Left forelimb (tissue), 1 donor: ENCODE measurements around the gene TOMM40.
A peak's percentile ranks its signal among the peaks of the same experiment; 100 is the strongest.
"Not testable (repeated sequence)": the region's sequence is repeated elsewhere in the genome, so short reads cannot be mapped to it uniquely, and the experiment has no call there.

Experiments
- DNase-seq: peaks from one replicate; pipeline ENCODE4 v3.0.0-alpha.2; 2018; ENCODE audit warnings: low spot score

Gene TOMM40

DNA sequence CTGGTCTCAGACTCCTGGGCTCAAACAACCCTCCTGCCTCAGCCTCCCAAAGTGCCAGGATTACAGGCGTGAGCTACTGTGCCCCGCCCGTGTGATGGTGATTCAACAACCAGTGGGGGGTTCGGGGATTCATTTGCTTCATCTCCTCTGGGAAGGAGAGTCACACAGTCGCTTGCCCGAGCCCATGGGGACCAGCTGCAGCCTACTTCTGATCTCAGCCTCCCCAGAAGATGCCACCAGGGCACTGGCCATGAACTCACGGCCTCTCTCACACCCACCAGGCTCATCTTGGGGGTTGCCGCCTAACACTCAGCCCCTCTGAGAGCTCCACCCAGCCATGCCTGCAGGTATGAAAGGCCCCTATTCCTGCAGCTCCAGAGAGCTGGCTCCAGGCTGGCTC lies 6.8 kb downstream of the TOMM40 start:
- DNase-seq: no peak

DNA sequence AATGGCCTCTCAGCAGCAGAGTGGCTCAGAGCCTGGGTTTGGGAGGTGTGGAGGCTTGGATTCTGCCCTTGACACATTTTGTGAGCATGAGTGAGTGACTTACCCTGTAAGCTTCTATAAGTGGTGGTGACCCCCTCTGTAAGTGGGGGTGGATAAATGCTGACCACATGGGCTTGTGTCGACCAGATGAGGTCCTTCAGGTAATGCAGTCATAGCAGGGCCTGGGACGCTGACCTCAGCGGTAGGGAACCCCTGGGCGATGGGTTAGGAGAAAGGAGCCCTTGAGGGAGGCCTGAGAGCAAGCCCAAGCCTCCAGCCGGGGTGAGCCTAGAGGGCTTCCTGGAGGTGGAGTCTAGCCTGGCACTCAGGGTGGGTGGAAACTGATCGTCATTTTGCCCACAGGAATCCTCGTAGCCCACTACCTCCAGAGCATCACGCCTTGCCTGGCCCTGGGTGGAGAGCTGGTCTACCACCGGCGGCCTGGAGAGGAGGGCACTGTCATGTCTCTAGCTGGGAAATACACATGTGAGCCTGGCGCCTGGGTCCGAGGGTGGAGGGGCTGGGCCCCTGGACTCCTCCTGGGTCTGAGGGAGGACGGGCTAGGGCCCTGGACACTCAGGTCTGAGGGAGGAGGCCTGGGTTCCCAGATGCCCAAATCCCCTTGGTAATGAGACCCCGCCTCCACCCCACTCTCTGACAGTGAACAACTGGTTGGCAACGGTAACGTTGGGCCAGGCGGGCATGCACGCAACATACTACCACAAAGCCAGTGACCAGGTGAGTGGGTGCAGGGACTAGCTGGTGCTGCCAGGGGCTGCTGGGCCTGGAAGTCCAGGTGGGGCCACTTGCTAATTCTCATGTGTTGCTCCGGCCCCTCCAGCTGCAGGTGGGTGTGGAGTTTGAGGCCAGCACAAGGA lies 9.5 kb downstream of the TOMM40 start:
- no peak for DNase-seq

DNA sequence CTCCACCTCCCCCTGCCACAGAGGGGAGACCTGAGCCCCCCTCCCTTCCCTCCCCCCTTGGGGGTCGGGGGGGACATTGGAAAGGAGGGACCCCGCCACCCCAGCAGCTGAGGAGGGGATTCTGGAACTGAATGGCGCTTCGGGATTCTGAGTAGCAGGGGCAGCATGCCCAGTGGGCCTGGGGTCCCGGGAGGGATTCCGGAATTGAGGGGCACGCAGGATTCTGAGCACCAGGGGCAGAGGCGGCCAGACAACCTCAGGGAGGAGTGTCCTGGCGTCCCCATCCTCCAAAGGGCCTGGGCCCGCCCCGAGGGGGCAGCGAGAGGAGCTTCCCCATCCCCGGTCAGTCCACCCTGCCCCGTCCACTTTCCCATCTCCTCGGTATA lies 12.2 kb downstream of the TOMM40 start:
- DNase-seq: no peak

DNA sequence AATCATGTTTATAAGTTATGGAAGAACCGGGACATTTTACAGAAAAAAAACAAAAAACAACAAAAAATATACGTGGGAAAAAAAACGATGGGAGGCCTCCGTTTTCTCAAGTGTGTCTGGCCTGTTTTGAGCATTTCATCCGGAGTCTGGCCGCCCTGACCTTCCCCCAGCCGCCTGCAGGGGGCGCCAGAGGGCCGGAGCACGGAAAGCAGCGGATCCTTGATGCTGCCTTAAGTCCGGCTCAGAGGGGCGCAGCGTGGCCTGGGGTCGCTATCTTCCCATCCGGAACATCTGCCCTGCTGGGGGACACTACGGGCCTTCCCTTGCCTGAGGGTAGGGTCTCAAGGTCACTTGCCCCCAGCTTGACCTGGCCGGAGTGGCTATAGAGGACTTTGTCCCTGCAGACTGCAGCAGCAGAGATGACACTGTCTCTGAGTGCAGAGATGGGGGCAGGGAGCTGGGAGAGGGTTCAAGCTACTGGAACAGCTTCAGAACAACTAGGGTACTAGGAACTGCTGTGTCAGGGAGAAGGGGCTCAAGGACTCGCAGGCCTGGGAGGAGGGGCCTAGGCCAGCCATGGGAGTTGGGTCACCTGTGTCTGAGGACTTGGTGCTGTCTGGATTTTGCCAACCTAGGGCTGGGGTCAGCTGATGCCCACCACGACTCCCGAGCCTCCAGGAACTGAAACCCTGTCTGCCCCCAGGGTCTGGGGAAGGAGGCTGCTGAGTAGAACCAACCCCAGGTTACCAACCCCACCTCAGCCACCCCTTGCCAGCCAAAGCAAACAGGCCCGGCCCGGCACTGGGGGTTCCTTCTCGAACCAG lies 12.8 kb downstream of the TOMM40 start:
- DNase-seq: peak; percentile 88

DNA sequence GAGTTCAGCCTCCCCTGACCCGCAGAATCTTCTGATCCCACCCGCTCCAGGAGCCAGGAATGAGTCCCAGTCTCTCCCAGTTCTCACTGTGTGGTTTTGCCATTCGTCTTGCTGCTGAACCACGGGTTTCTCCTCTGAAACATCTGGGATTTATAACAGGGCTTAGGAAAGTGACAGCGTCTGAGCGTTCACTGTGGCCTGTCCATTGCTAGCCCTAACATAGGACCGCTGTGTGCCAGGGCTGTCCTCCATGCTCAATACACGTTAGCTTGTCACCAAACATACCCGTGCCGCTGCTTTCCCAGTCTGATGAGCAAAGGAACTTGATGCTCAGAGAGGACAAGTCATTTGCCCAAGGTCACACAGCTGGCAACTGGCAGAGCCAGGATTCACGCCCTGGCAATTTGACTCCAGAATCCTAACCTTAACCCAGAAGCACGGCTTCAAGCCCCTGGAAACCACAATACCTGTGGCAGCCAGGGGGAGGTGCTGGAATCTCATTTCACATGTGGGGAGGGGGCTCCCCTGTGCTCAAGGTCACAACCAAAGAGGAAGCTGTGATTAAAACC lies 13.5 kb downstream of the TOMM40 start:
- no peak for DNase-seq

DNA sequence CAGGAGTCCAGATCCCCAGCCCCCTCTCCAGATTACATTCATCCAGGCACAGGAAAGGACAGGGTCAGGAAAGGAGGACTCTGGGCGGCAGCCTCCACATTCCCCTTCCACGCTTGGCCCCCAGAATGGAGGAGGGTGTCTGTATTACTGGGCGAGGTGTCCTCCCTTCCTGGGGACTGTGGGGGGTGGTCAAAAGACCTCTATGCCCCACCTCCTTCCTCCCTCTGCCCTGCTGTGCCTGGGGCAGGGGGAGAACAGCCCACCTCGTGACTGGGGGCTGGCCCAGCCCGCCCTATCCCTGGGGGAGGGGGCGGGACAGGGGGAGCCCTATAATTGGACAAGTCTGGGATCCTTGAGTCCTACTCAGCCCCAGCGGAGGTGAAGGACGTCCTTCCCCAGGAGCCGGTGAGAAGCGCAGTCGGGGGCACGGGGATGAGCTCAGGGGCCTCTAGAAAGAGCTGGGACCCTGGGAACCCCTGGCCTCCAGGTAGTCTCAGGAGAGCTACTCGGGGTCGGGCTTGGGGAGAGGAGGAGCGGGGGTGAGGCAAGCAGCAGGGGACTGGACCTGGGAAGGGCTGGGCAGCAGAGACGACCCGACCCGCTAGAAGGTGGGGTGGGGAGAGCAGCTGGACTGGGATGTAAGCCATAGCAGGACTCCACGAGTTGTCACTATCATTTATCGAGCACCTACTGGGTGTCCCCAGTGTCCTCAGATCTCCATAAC lies 14.5 kb downstream of the TOMM40 start, which contains the start of gene APOE:
TSS of gene APOE (plus strand) at position 360 of the 724 bp plus-strand sequence. CDS start 829 bp downstream, outside the sequence.
- DNase-seq: no peak

DNA sequence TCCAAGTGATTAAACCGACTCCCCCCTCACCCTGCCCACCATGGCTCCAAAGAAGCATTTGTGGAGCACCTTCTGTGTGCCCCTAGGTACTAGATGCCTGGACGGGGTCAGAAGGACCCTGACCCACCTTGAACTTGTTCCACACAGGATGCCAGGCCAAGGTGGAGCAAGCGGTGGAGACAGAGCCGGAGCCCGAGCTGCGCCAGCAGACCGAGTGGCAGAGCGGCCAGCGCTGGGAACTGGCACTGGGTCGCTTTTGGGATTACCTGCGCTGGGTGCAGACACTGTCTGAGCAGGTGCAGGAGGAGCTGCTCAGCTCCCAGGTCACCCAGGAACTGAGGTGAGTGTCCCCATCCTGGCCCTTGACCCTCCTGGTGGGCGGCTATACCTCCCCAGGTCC lies 16.6 kb downstream of the TOMM40 start:
- DNase-seq: no peak

DNA sequence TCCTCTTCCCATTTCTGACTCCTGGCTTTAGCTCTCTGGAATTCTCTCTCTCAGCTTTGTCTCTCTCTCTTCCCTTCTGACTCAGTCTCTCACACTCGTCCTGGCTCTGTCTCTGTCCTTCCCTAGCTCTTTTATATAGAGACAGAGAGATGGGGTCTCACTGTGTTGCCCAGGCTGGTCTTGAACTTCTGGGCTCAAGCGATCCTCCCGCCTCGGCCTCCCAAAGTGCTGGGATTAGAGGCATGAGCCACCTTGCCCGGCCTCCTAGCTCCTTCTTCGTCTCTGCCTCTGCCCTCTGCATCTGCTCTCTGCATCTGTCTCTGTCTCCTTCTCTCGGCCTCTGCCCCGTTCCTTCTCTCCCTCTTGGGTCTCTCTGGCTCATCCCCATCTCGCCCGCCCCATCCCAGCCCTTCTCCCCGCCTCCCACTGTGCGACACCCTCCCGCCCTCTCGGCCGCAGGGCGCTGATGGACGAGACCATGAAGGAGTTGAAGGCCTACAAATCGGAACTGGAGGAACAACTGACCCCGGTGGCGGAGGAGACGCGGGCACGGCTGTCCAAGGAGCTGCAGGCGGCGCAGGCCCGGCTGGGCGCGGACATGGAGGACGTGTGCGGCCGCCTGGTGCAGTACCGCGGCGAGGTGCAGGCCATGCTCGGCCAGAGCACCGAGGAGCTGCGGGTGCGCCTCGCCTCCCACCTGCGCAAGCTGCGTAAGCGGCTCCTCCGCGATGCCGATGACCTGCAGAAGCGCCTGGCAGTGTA lies 17.2 kb downstream of the TOMM40 start:
- DNase-seq: no peak

DNA sequence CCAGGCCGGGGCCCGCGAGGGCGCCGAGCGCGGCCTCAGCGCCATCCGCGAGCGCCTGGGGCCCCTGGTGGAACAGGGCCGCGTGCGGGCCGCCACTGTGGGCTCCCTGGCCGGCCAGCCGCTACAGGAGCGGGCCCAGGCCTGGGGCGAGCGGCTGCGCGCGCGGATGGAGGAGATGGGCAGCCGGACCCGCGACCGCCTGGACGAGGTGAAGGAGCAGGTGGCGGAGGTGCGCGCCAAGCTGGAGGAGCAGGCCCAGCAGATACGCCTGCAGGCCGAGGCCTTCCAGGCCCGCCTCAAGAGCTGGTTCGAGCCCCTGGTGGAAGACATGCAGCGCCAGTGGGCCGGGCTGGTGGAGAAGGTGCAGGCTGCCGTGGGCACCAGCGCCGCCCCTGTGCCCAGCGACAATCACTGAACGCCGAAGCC lies 17.8 kb downstream of the TOMM40 start:
- DNase-seq: no peak

DNA sequence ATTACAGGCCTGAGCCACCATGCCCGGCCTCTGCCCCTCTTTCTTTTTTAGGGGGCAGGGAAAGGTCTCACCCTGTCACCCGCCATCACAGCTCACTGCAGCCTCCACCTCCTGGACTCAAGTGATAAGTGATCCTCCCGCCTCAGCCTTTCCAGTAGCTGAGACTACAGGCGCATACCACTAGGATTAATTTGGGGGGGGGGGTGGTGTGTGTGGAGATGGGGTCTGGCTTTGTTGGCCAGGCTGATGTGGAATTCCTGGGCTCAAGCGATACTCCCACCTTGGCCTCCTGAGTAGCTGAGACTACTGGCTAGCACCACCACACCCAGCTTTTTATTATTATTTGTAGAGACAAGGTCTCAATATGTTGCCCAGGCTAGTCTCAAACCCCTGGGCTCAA lies 18.7 kb downstream of the TOMM40 start:
- no peak for DNase-seq

DNA sequence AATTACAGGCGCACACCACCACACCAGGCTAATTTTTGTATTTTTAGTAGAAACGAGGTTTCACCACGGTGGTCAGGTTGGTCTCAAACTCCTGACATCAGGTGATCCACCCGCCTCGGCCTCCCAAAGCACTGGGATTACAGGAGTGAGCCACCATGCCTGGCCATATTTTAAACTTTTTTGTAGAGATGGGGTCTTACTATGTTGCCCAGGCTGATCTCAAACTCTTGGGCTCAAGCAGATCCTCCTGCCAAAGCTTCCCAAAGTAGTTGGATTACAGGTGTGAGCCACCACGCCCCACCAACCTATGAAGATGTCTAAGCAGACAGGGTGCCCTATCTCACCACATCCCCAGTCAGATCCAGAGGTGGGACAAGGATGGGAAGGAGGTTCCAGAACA lies 20.8 kb downstream of the TOMM40 start:
- not testable (repeated sequence) for DNase-seq

DNA sequence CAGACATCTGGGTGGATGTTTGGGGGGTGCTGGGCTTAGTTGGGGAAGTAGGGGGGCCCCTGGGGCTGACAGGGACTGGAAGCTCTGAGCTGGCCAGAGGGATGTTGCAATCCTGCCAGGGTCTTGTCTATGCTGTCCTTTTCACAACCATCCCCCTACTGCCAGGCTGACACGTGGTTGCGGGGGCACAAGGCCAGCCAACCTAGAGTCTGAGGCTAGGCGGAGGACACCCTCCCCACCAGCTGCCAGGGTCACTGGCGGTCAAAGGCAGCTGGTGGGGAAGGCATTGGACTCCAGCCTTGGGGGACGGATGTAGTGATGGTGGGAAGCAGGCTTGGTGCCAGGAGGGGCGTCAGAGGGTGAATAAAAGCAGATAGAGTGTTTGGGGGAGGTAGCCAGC lies 21.8 kb downstream of the TOMM40 start:
- no peak for DNase-seq

DNA sequence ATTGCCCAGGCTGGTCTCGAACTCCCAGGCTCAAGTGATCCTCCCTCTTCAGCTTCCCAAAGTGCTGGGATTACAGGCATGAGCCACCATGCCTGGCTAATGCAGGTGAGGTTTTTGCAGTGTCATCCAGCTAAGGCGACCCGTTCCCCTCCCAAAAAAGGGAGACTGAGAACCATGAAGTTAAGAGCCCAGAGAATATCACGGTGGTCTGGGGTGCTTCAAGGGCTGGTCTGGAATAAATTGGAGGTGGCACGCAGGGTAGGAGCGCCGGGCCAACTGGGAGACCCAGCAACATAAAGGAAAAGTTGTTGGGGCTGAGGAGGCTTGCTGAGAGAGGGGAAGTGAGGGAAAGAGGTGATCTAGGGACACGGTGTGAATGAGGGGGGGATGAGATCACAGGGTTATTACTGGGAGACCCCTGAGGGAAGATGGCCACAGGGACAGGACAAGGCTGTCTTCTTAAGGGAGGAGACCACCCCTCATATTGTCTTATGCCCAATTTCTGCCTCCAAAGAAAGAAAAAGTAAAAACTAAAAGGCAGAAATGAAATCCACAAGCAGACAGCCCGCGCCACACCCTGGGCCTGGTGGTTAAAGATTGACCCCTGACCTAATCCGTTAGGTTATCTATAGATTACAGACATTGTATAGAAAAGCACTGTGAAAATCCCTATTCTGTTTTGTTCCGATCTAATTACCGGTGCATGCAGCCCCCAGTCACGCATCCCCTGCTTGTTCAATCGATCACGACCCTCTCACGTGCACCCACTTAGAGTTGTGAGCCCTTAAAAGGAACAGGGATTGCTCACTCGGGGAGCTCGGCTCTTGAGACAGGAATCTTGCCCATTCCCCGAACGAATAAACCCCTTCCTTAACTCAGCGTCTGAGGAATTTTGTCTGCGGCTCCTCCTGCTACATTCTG lies 22.7 kb downstream of the TOMM40 start:
- not testable (repeated sequence) for DNase-seq

DNA sequence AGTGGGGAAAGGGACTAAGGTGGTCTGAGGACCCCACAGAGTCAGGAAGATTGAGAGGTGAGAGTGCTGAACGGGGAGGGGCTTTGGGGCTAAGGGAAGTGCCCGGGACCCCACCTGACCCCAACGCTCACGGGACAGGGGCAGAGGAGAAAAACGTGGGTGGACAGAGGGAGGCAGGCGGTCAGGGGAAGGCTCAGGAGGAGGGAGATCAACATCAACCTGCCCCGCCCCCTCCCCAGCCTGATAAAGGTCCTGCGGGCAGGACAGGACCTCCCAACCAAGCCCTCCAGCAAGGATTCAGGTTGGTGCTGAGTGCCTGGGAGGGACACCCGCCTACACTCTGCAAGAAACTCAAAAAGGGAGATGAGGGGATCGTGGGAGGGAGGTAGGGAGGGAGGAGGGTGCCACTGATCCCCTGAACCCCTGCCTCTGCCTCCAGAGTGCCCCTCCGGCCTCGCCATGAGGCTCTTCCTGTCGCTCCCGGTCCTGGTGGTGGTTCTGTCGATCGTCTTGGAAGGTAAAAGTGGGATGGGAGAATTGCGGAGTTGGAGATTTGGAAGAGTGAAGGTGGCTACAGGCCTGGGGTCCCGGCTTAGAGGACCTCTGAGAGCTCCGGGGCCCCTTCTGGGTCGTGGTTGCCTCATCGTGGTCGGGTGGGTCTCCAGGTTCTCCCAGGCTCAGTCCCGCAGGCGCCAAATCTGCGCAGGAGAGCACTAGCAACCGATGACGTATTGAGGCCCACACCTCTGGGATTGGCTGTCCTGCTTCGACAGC lies 23.6 kb downstream of the TOMM40 start, which contains the start of gene APOC1:
TSS of gene APOC1 (plus strand) at position 176 of the 774 bp plus-strand sequence. CDS start at position 460, 284 bp downstream.
- DNase-seq: peak; percentile 91

DNA sequence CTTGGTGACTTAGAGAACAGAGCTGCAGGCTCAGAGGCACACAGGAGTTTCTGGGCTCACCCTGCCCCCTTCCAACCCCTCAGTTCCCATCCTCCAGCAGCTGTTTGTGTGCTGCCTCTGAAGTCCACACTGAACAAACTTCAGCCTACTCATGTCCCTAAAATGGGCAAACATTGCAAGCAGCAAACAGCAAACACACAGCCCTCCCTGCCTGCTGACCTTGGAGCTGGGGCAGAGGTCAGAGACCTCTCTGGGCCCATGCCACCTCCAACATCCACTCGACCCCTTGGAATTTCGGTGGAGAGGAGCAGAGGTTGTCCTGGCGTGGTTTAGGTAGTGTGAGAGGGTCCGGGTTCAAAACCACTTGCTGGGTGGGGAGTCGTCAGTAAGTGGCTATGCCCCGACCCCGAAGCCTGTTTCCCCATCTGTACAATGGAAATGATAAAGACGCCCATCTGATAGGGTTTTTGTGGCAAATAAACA lies 33.2 kb downstream of the TOMM40 start:
- DNase-seq: no peak

DNA sequence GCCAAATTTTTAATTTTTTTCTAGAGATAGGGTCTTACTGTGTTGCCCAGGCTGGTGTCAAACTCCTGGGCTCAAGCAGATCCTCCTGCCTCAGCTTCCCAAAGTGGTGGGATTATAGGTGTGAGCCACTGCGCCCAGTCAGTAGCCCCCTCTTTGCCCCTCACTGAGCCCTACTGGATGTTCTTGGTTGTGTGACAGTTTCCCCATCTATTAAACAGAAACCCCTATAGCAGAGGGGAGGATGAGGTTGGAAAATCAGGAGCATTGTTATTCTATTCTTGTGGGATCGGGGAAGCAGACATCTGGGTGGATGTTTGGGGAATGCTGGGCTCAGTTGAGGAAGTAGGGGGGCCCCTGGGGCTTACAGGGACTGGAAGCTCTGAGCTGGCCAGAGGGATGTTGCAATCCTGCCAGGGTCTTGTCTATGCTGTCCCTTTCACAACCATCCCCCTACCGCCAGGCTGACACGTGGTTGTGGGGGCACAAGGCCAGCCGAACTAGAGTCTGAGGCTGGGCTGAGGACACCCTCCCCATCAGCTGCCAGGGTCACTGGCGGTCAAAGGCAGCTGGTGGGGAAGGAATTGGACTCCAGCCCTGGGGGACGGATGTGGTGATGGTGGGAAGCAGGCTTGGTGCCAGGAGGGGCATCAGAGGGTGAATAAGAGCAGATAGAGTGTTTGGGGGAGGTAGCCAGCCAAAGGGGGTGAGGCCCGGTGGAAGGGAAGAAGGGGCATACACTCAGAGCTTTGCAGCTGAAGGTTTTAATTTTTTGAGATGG lies 34.2 kb downstream of the TOMM40 start:
- peak; percentile 77 for DNase-seq

DNA sequence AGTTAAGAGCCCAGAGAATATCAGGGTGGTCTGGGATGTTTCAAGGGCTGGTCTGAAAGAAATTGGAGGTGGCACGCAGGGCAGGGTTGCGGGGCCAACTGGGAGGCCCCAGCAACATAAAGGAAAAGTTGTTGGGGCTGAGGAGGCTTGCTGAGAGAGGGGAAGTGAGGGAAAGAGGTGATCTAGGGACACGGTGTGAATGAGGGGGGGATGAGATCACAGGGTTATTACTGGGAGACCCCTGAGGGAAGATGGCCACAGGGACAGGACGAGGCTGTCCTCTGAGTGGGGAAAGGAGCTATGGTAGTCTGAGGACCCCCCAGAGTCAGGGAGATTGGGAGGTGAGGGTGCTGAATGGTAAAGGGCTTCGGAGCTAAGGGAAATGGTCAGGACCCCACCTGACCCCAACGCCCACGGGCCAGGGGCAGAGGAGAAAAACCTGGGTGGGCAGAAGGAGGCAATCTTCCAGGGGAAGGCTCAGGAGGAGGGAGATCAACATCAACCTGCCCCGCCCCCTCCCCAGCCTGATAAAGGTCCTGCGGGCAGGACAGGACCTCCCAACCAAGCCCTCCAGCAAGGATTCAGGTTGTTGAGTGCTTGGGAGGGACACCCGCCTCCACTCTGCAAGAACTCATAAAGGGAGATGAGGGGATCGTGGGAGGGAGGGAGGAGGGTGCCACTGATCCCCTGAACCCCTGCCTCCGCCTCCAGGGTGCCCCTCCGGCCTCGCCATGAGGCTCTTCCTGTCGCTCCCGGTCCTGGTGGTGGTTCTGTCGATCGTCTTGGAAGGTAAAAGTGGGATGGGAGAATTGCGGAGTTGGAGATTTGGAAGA lies 35.4 kb downstream of the TOMM40 start:
- DNase-seq: not testable (repeated sequence)
